Measurements from ENCODE around the gene TENT4B. TPM values are rescaled to one million over a fixed set of nuclear protein-coding genes. Genes with fewer than 3 reads are reported as not detected.
"Not testable (repeated sequence)": the region's sequence is repeated elsewhere in the genome, so short reads cannot be mapped to it uniquely, and the experiment has no call there.

The TENT4B gene
- total and polyA plus RNA-seq, 4 donors, result 11.1 to 18.3 (median 15.7) TPM

GRCh38 chr16:50169555-50170096 lies 16.5 kb downstream of the TENT4B start:
- WGBS (ENCODE audit: insufficient coverage), result 83% methylated on average over 2 of the region's 2 CpGs
- DNase-seq (ENCODE audit: low read depth in 4 of 6, low spot score in 6 of 6), result no peak
- no peaks in the 10 kb centered on the region for H3K27me3 ChIP-seq (ENCODE audit: control insufficient read depth, insufficient read depth, low read length)
- H3K27ac ChIP-seq (ENCODE audit: low read depth, low read length), result no peak overlapping the region
- no peaks in the 10 kb centered on the region for H3K36me3 ChIP-seq (ENCODE audit: control insufficient read depth, insufficient read depth, low read length)
- no peaks in the 10 kb centered on the region for H3K9me3 ChIP-seq (ENCODE audit: control insufficient read depth, insufficient read depth, low read length)
- no peak overlapping the region for H3K4me3 ChIP-seq (ENCODE audit: low read depth, low read length)
- no peaks in the 10 kb centered on the region for H3K4me1 ChIP-seq (ENCODE audit: control insufficient read depth, insufficient read depth, low read length)

DNA sequence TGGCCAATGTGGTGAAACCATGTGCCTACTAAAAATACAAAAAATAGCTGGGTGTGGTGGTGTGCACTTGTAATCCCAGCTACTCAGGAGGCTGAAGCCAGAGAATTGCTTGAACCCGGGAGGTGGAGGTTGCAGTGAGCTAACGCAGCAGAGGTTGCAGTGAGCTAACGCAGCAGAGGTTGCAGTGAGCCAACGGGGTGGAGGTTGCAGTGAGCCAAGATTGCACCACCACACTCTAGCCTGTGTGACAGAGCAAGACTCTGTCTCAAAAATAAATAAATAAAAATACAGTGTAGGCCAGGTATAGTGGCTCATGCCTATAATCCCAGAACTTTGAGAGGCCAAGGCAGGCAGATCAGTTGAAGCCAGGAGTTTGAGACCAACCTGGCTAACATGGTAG lies 18.7 kb downstream of the TENT4B start:
- H3K9me3 ChIP-seq (ENCODE audit: control insufficient read depth, insufficient read depth, low read length); H3K27me3 ChIP-seq (ENCODE audit: control insufficient read depth, insufficient read depth, low read length); H3K36me3 ChIP-seq (ENCODE audit: control insufficient read depth, insufficient read depth, low read length); H3K4me1 ChIP-seq (ENCODE audit: control insufficient read depth, insufficient read depth, low read length); DNase-seq (ENCODE audit: low read depth in 4 of 6, low spot score in 6 of 6); H3K4me3 ChIP-seq (ENCODE audit: low read depth, low read length); H3K27ac ChIP-seq (ENCODE audit: low read depth, low read length): not testable (repeated sequence)
- WGBS (ENCODE audit: insufficient coverage), result 100% methylated on average over 2 of the region's 4 CpGs

DNA sequence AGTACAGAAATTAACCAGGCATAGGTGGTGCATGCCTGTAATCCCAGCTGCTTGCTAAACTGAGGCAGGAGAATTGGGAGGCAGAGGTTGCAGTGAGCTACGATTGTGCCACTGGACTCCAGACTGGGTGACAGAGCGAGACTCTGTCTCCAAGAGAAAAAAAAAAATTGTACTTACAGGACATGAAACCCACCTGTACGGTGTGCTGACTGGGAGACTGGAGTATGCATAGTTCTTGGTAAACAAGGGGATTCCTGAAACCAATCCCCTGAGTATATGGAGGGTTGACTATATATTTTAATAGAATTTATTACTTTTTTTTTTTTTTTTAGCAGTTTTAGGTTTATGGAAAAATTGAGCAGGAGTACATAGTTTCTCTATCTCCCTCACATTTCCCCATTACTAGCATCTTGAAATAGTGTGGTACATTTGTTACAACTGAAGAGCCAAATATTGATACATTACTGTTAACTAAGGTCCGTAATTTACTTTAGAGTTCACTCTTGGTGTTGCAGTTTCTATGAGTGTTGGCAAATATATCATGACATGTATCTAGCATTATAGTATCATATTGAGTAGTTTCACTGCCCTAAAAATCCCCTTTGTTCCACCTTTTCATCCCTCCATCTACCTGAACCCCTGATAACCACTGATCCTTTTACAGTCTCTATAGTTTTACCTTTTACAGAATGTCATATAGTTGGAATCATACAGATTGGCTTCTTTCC lies 19.3 kb downstream of the TENT4B start:
- Histone ChIP-seq H3K4me3 (ENCODE audit: low read depth, low read length) (no peak overlapping the region), H3K36me3 (ENCODE audit: control insufficient read depth, insufficient read depth, low read length) (no peaks in the 10 kb centered on the region), H3K27me3 (ENCODE audit: control insufficient read depth, insufficient read depth, low read length) (no peaks in the 10 kb centered on the region), H3K4me1 (ENCODE audit: control insufficient read depth, insufficient read depth, low read length) (no peaks in the 10 kb centered on the region), H3K9me3 (ENCODE audit: control insufficient read depth, insufficient read depth, low read length) (peaks cover 2% of the 10 kb centered on the region), H3K27ac (ENCODE audit: low read depth, low read length) (no peak overlapping the region)
- DNase-seq (ENCODE audit: low read depth in 4 of 6, low spot score in 6 of 6), result no peak
- 0% methylated on average over 1 of the region's 4 CpGs for WGBS (ENCODE audit: insufficient coverage)

GRCh38 chr16:50173316-50173715 lies 20.2 kb downstream of the TENT4B start:
- Histone ChIP-seq H3K27ac (ENCODE audit: low read depth, low read length) (no peak overlapping the region), H3K4me1 (ENCODE audit: control insufficient read depth, insufficient read depth, low read length) (no peaks in the 10 kb centered on the region), H3K27me3 (ENCODE audit: control insufficient read depth, insufficient read depth, low read length) (no peaks in the 10 kb centered on the region), H3K9me3 (ENCODE audit: control insufficient read depth, insufficient read depth, low read length) (peaks cover 2% of the 10 kb centered on the region), H3K36me3 (ENCODE audit: control insufficient read depth, insufficient read depth, low read length) (no peaks in the 10 kb centered on the region), H3K4me3 (ENCODE audit: low read depth, low read length) (no peak overlapping the region)
- no CpG with 5 or more reads among the region's 5 CpGs for WGBS (ENCODE audit: insufficient coverage)
- DNase-seq (ENCODE audit: low read depth in 4 of 6, low spot score in 6 of 6), result no peak

GRCh38 chr16:50178491-50178941 lies 25.4 kb downstream of the TENT4B start:
- no peaks in the 10 kb centered on the region for H3K36me3 ChIP-seq (ENCODE audit: control insufficient read depth, insufficient read depth, low read length)
- WGBS (ENCODE audit: insufficient coverage), result 60% methylated on average over 1 of the region's 1 CpG
- no peak for DNase-seq (ENCODE audit: low read depth in 4 of 6, low spot score in 6 of 6)
- peaks cover 2% of the 10 kb centered on the region for H3K9me3 ChIP-seq (ENCODE audit: control insufficient read depth, insufficient read depth, low read length)
- no peak overlapping the region for H3K27ac ChIP-seq (ENCODE audit: low read depth, low read length)
- no peaks in the 10 kb centered on the region for H3K4me1 ChIP-seq (ENCODE audit: control insufficient read depth, insufficient read depth, low read length)
- no peaks in the 10 kb centered on the region for H3K27me3 ChIP-seq (ENCODE audit: control insufficient read depth, insufficient read depth, low read length)
- no peak overlapping the region for H3K4me3 ChIP-seq (ENCODE audit: low read depth, low read length)

DNA sequence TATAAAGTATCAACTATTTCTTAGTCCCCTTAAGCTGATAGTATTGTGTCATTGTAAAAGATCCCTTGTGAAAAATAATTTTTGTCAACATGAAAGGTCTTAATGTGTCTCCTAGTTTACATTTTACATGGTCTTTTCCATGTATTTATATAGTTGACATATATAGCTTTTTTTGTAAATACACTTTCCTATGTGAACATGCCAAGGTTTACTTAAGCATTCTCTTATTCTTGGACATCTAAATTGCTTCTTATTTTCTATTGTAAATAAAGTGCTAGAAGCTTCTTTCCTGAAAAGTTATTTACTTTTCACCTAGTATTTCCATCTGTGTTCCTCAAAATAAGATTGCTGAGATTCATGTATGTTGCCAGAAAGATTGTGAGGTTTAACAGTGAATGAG lies 29.3 kb downstream of the TENT4B start:
- no peak for DNase-seq (ENCODE audit: low read depth in 4 of 6, low spot score in 6 of 6)
- H3K4me3 ChIP-seq (ENCODE audit: low read depth, low read length), result no peak overlapping the region
- no peaks in the 10 kb centered on the region for H3K9me3 ChIP-seq (ENCODE audit: control insufficient read depth, insufficient read depth, low read length)
- H3K27me3 ChIP-seq (ENCODE audit: control insufficient read depth, insufficient read depth, low read length), result no peaks in the 10 kb centered on the region
- H3K4me1 ChIP-seq (ENCODE audit: control insufficient read depth, insufficient read depth, low read length), result no peaks in the 10 kb centered on the region
- no peak overlapping the region for H3K27ac ChIP-seq (ENCODE audit: low read depth, low read length)
- H3K36me3 ChIP-seq (ENCODE audit: control insufficient read depth, insufficient read depth, low read length), result no peaks in the 10 kb centered on the region

DNA sequence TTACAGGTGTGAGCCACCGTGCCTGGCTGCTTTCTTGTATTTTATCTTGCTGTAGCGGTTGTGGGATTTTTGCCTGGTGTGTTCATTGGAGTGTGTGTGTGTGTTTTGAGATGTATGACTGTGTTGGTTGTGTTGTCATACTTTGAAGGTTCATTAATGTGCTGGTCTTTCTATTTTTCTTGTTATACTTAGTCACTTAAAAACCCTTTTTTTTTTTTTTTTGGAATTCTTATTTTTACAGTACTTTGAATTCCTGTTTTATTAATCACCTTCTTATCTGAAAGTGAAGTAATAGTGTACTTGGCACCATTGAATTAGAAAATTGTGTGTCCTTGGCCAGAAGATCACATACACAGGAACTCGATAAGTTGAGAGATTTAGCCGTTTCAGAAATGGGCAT lies 30.2 kb downstream of the TENT4B start:
- H3K27me3 ChIP-seq (ENCODE audit: control insufficient read depth, insufficient read depth, low read length), result no peaks in the 10 kb centered on the region
- H3K4me3 ChIP-seq (ENCODE audit: low read depth, low read length), result no peak overlapping the region
- peaks cover 5% of the 10 kb centered on the region for H3K4me1 ChIP-seq (ENCODE audit: control insufficient read depth, insufficient read depth, low read length)
- no peaks in the 10 kb centered on the region for H3K36me3 ChIP-seq (ENCODE audit: control insufficient read depth, insufficient read depth, low read length)
- DNase-seq (ENCODE audit: low read depth in 4 of 6, low spot score in 6 of 6), result no peak
- WGBS (ENCODE audit: insufficient coverage), result 100% methylated on average over 1 of the region's 4 CpGs
- no peak overlapping the region for H3K27ac ChIP-seq (ENCODE audit: low read depth, low read length)
- H3K9me3 ChIP-seq (ENCODE audit: control insufficient read depth, insufficient read depth, low read length), result no peaks in the 10 kb centered on the region

DNA sequence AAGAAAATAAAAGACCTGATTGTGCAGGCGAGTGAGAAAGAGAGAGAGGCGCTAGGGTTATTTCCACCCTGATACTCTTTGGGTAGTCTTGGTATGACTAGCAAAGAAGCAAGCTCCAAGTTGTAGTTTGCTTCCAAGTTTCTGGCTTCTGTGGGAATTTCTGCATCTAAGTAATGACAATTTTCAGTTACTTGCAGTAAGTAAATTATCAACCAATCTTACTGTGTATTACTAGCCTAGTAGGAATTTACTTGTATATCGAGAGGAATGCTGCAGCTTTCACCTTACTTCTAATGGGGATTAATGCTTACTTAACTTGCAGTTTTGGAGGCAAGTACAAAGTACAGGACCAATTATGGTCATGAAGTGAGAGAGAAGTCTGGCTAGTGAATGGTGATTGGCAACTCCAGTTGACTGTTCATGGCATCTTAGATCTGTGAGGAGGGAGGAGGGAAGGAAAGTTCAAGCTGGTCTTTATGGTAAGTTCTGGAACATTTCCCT lies 31.9 kb downstream of the TENT4B start:
- no peak for DNase-seq (ENCODE audit: low read depth in 4 of 6, low spot score in 6 of 6)

GRCh38 chr16:50188619-50189136 lies 35.6 kb downstream of the TENT4B start:
- DNase-seq (ENCODE audit: low read depth in 4 of 6, low spot score in 6 of 6), result no peak
- Histone ChIP-seq H3K4me1 (ENCODE audit: control insufficient read depth, insufficient read depth, low read length) (peaks cover 5% of the 10 kb centered on the region), H3K27me3 (ENCODE audit: control insufficient read depth, insufficient read depth, low read length) (no peaks in the 10 kb centered on the region), H3K9me3 (ENCODE audit: control insufficient read depth, insufficient read depth, low read length) (no peaks in the 10 kb centered on the region), H3K4me3 (ENCODE audit: low read depth, low read length) (no peak overlapping the region), H3K36me3 (ENCODE audit: control insufficient read depth, insufficient read depth, low read length) (no peaks in the 10 kb centered on the region), H3K27ac (ENCODE audit: low read depth, low read length) (no peak overlapping the region)
- WGBS (ENCODE audit: insufficient coverage), result no CpG with 5 or more reads among the region's 3 CpGs

More for the DNA sequence above, 31.9 kb downstream of the TENT4B start:
- H3K9me3 ChIP-seq (ENCODE audit: control insufficient read depth, insufficient read depth, low read length), result no peaks in the 10 kb centered on the region
- WGBS (ENCODE audit: insufficient coverage), result 67% methylated on average over 2 of the region's 3 CpGs
- no peak overlapping the region for H3K4me3 ChIP-seq (ENCODE audit: low read depth, low read length)
- H3K4me1 ChIP-seq (ENCODE audit: control insufficient read depth, insufficient read depth, low read length), result peaks cover 5% of the 10 kb centered on the region
- H3K27ac ChIP-seq (ENCODE audit: low read depth, low read length), result no peak overlapping the region
- no peaks in the 10 kb centered on the region for H3K36me3 ChIP-seq (ENCODE audit: control insufficient read depth, insufficient read depth, low read length)
- H3K27me3 ChIP-seq (ENCODE audit: control insufficient read depth, insufficient read depth, low read length), result no peaks in the 10 kb centered on the region

DNA sequence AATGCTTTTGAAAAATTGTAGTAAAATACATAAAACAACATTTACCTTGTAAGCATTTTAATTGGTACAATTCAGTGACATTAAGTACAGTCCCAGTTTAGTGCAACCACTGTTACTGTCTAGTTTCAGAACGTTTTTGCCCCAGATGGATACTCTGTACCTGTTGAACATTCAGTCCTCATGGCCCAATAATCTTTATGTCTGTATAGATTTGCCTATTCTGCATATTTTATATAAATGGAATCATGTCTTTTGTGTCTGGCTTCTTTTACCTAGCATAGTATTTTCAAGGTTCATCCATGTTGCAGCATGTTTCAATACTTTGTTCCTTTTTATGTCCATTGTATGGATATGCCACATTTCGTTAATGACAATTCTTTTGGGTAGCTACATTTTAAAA lies 37.2 kb downstream of the TENT4B start:
- Histone ChIP-seq H3K4me3 (ENCODE audit: low read depth, low read length) (no peak overlapping the region), H3K36me3 (ENCODE audit: control insufficient read depth, insufficient read depth, low read length) (no peaks in the 10 kb centered on the region), H3K4me1 (ENCODE audit: control insufficient read depth, insufficient read depth, low read length) (peaks cover 5% of the 10 kb centered on the region), H3K9me3 (ENCODE audit: control insufficient read depth, insufficient read depth, low read length) (no peaks in the 10 kb centered on the region), H3K27me3 (ENCODE audit: control insufficient read depth, insufficient read depth, low read length) (no peaks in the 10 kb centered on the region), H3K27ac (ENCODE audit: low read depth, low read length) (no peak overlapping the region)
- 50% methylated on average over 1 of the region's 2 CpGs for WGBS (ENCODE audit: insufficient coverage)
- DNase-seq (ENCODE audit: low read depth in 4 of 6, low spot score in 6 of 6), result no peak

Data from spinal cord (tissue), 10 donors.